CD14-positive monocyte (primary cell): Measurements from ENCODE around the gene EPHX1. TPM values are rescaled to one million over a fixed set of nuclear protein-coding genes. Genes with fewer than 3 reads are reported as not detected.

Experiments
- DNase-seq, 3 donors: peaks; one replicate each; pipeline ENCODE4 v3.0.0-alpha.2; 2011 to 2022
- H2AFZ ChIP-seq: 2 replicates; pipeline ENCODE4 v1.6.0; 2012; ENCODE audit warnings: mild to moderate bottlenecking, low read depth, low read length, inconsistent platforms; ENCODE audit not compliant: insufficient read depth, poor library complexity, severe bottlenecking
- H3K27ac ChIP-seq, 2 donors: 1 replicate in 1 of 2; 2 replicates in 1 of 2; pipeline ENCODE4 v1.5.1; 2012 to 2013; ENCODE audit warnings: low read length in 2 of 2, control low read depth in 1 of 2, inconsistent platforms in 1 of 2, low read depth in 1 of 2, mild to moderate bottlenecking in 1 of 2
- H3K27me3 ChIP-seq, 2 donors: one replicate each; pipeline versions ENCODE4 v1.6.0 to v1.6.1; 2011 to 2013; ENCODE audit warnings: low read length in 2 of 2; ENCODE audit not compliant: control insufficient read depth in 2 of 2, insufficient read depth in 2 of 2
- H3K36me3 ChIP-seq, 2 donors: replicated peaks in 1 of 2; 1 replicate in 1 of 2; 2 replicates in 1 of 2; pipeline versions ENCODE4 v1.5.1 to v1.6.1; 2012 to 2013; ENCODE audit warnings: low read length in 2 of 2, control low read depth in 1 of 2, inconsistent platforms in 1 of 2, mild to moderate bottlenecking in 1 of 2; ENCODE audit not compliant: insufficient read depth in 2 of 2, control insufficient read depth in 1 of 2
- H3K4me1 ChIP-seq, 2 donors: 1 replicate in 1 of 2; 2 replicates in 1 of 2; pipeline versions ENCODE4 v1.5.1 to v1.6.1; 2012 to 2013; ENCODE audit warnings: low read length in 2 of 2, control low read depth in 1 of 2, inconsistent platforms in 1 of 2, mild to moderate bottlenecking in 1 of 2, moderate library complexity in 1 of 2; ENCODE audit not compliant: insufficient read depth in 2 of 2, control insufficient read depth in 1 of 2
- H3K4me2 ChIP-seq: replicated peaks from 2 replicates; pipeline ENCODE3; 2012; ENCODE audit warnings: low read length, moderate library complexity, mild to moderate bottlenecking; ENCODE audit not compliant: poor library complexity, severe bottlenecking; ENCODE audit errors: extremely low read depth
- H3K4me3 ChIP-seq, 3 experiments: fragments of 200-600 bp in 1 of 3; sonication (generic) in 1 of 3; replicated peaks in 1 of 3; 1 replicate in 2 of 3; 2 replicates in 1 of 3; pipeline ENCODE4 v1.5.1; 2011 to 2013; ENCODE audit warnings: low read length in 3 of 3, mild to moderate bottlenecking in 3 of 3, control low read depth in 2 of 3, low read depth in 2 of 3, inconsistent platforms in 1 of 3, moderate library complexity in 1 of 3
- H3K79me2 ChIP-seq: 2 replicates; pipeline ENCODE4 v1.6.0; 2012; ENCODE audit warnings: mild to moderate bottlenecking, control low read depth, inconsistent platforms, low read length, moderate library complexity; ENCODE audit not compliant: insufficient read depth
- H3K9ac ChIP-seq: 2 replicates; pipeline ENCODE4 v1.6.0; 2017; ENCODE audit warnings: low read length, mild to moderate bottlenecking; ENCODE audit not compliant: insufficient read depth, poor library complexity, severe bottlenecking
- H3K9me3 ChIP-seq, 2 donors: replicated peaks in 1 of 2; 1 replicate in 1 of 2; 2 replicates in 1 of 2; pipeline versions ENCODE4 v1.5.1 to v1.6.1; 2012 to 2013; ENCODE audit warnings: low read length in 2 of 2, control low read depth in 1 of 2; ENCODE audit not compliant: control insufficient read depth in 1 of 2, insufficient read depth in 1 of 2
- H4K20me1 ChIP-seq: 2 replicates; pipeline ENCODE4 v1.6.0; 2012; ENCODE audit warnings: mild to moderate bottlenecking, low read length, control low read depth, moderate library complexity; ENCODE audit not compliant: insufficient read depth
- H3K27ac Mint-ChIP-seq, 7 donors: one replicate each; pipeline ENCODE4 v1.8.0; 2020; ENCODE audit warnings: mild to moderate bottlenecking in 7 of 7, mixed read lengths in 7 of 7, moderate library complexity in 6 of 7, inconsistent platforms in 2 of 7
- H3K27me3 Mint-ChIP-seq, 3 donors: one replicate each; pipeline ENCODE4 v1.8.0; 2021 to 2022; ENCODE audit warnings: low read depth in 3 of 3, mild to moderate bottlenecking in 3 of 3, mixed read lengths in 3 of 3, moderate library complexity in 3 of 3, inconsistent platforms in 1 of 3
- H3K36me3 Mint-ChIP-seq, 2 donors: one replicate each; pipeline ENCODE4 v1.8.0; 2020; ENCODE audit warnings: mixed read lengths in 2 of 2, inconsistent platforms in 1 of 2, mild to moderate bottlenecking in 1 of 2
- H3K4me1 Mint-ChIP-seq: one replicate; pipeline ENCODE4 v1.8.0; 2020; ENCODE audit warnings: mild to moderate bottlenecking, mixed read lengths
- H3K4me3 Mint-ChIP-seq, 2 donors: one replicate each; pipeline ENCODE4 v1.8.0; 2020; ENCODE audit warnings: mild to moderate bottlenecking in 2 of 2, mixed read lengths in 2 of 2, moderate library complexity in 1 of 2
- H3K9me3 Mint-ChIP-seq, 7 donors: one replicate each; pipeline ENCODE4 v1.8.0; 2020 to 2022; ENCODE audit warnings: mixed read lengths in 7 of 7, mild to moderate bottlenecking in 6 of 7, moderate library complexity in 6 of 7, inconsistent platforms in 2 of 7
- WGBS: methylation state at CpG from one replicate; pipeline ENCODE4 v1.1.5; 2013; ENCODE audit warnings: missing lambda C conversion rate; ENCODE audit not compliant: insufficient coverage; 5-methylcytosine and 5-hydroxymethylcytosine counted together
- intact Hi-C, 2 donors: fragments of 100-400 bp; cut with micrococcal nuclease; formaldehyde crosslinking; loops; one replicate each; pipeline versions ENCODE4 v1.15.0 to v1.15.1; 2023
- polyA plus RNA-seq, 3 donors: library from polyadenylated mRNA; depleted of rRNA in 1 of 3; unstranded in 2 of 3; stranded (reverse) in 1 of 3; fragments of 300-500 nt in 2 of 3; fragments of >200 nt in 1 of 3; fragmentation: Illumina TruSeq in 2 of 3; gene quantifications; 1 replicate in 2 of 3; 2 replicates in 1 of 3; pipeline ENCODE4 v1.2.3, GENCODE V29; 2012 to 2021
- TF ChIP-seq, protein P1 (sequence below): fragments of 200-600 bp; IDR thresholded peaks from one replicate; pipeline ENCODE4 v1.8.0; 2022; ENCODE audit warnings: antibody characterized with exemption, mild to moderate bottlenecking

The EPHX1 gene
- polyA plus RNA-seq, 3 donors, result 4.6 to 23.8 (median 7.4) TPM

DNA sequence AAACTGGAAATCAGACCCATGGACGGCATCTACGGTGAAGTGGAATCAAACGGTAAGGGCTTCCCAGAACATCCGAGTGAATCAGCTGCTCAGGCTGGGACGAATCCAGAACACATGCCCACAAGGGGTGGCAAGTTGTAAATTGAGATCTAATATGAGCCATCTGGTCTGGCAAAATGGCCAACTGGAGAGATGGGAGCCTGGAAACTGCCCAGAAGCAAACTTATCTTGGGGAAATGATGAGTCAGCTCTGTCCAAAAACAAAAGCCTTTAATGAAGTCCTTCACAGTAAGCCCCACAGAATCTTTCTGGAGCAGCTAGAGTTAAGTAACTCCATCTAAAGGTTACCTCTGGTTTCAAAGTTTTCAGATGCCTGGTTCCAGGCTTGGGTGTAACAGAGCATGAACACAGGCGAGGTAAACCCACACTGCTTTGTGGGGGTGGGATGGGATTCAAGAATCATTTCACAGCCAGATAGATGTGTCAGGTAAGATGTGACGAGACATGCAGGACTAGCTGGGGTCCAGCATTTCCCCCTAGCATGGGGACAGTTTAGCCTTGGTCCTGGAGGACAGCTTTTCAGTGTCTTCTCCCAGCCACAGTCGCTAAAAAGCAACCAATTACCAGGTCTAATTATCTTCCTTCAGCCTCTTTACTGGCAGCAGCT is 42.8 kb upstream of the EPHX1 start:
- Histone ChIP-seq H3K36me3 (no peaks in the 10 kb centered on the region), H3K9me3 (no peaks in the 10 kb centered on the region), H3K9ac (no peak overlapping the region), H3K79me2 (no peaks in the 10 kb centered on the region), H3K4me2 (no peak overlapping the region), H3K4me1 (peaks cover 8 to 9% of the 10 kb centered on the region in 2 donors), H2AFZ (no peak overlapping the region), H3K4me3 (no peak overlapping the region), H4K20me1 (no peaks in the 10 kb centered on the region), H3K27me3 (no peaks in the 10 kb centered on the region), H3K27ac (no peak overlapping the region)
- no peaks in the 10 kb centered on the region for H3K36me3 Mint-ChIP-seq
- 96% methylated on average over 7 of the region's 8 CpGs for WGBS
- H3K4me1 Mint-ChIP-seq, result peaks cover 10% of the 10 kb centered on the region
- no peak overlapping the region for H3K4me3 Mint-ChIP-seq
- H3K27me3 Mint-ChIP-seq, result no peaks in the 10 kb centered on the region
- H3K9me3 Mint-ChIP-seq, result no peaks in the 10 kb centered on the region
- TF ChIP-seq, protein P1, sequence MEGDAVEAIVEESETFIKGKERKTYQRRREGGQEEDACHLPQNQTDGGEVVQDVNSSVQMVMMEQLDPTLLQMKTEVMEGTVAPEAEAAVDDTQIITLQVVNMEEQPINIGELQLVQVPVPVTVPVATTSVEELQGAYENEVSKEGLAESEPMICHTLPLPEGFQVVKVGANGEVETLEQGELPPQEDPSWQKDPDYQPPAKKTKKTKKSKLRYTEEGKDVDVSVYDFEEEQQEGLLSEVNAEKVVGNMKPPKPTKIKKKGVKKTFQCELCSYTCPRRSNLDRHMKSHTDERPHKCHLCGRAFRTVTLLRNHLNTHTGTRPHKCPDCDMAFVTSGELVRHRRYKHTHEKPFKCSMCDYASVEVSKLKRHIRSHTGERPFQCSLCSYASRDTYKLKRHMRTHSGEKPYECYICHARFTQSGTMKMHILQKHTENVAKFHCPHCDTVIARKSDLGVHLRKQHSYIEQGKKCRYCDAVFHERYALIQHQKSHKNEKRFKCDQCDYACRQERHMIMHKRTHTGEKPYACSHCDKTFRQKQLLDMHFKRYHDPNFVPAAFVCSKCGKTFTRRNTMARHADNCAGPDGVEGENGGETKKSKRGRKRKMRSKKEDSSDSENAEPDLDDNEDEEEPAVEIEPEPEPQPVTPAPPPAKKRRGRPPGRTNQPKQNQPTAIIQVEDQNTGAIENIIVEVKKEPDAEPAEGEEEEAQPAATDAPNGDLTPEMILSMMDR, result no peak
- DNase-seq, result no peak
- H3K27ac Mint-ChIP-seq, result peak overlapping the region in 1 of 7 donors; percentile 28
- intact Hi-C loops, result no loop called here

DNA sequence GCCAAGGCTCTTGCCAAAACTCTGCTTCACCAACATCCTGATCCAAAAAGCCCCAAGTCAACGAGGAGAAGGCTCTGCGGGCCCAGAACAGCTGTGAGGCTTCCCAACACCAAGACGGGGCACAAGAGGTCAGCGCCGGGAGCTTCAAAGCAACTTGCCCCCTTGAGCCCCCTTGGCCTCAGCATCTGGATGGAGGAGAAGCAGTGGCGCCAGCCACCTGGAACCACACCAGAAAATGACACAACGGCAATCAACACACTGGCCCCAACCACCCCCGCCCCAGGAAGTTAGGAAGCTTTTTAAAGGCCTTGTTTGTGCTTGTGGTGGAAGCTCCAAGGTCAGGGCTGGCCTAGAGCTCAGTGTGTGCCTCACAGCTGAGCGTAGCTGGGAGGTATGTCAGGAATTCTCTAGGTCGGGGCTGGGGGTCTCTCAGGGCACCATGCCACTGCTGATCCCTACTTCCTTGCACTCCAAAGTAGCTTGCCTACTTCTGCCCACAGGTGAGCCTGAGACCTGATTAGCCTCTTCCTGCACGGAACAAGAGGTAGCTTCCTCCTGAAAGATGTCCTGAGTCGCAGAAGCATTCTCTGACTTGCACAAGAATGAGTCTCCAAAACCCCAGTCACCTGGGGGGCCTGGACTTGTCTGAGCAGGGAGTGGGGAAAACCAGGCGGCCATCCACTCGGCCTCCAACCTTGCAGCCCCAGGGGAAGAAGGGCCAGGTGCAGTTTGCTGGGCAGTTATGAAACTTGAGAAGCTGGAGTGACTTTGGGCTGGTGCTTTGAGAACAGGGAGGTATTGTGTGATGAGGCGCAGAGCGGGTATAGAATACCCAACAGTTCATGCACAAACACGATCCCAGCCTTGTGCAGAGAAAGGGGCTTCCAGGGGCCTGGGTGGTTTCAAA is 42.0 kb upstream of the EPHX1 start:
- Histone ChIP-seq H2AFZ (no peak overlapping the region), H3K4me1 (peaks cover 8 to 9% of the 10 kb centered on the region in 2 donors), H3K9me3 (no peaks in the 10 kb centered on the region), H3K4me2 (no peak overlapping the region), H3K4me3 (no peak overlapping the region), H3K27ac (no peak overlapping the region), H3K27me3 (no peaks in the 10 kb centered on the region), H3K79me2 (no peaks in the 10 kb centered on the region), H3K36me3 (no peaks in the 10 kb centered on the region), H4K20me1 (no peaks in the 10 kb centered on the region), H3K9ac (no peak overlapping the region)
- DNase-seq, result no peak
- H3K36me3 Mint-ChIP-seq, result no peaks in the 10 kb centered on the region
- H3K9me3 Mint-ChIP-seq, result no peaks in the 10 kb centered on the region
- 92% methylated on average over 10 of the region's 17 CpGs for WGBS
- peaks cover 0 to under 1% (median 0%) of the 10 kb centered on the region in 3 donors for H3K27me3 Mint-ChIP-seq
- H3K4me3 Mint-ChIP-seq, result no peak overlapping the region
- intact Hi-C loops, result no loop called here
- no peak overlapping the region for H3K27ac Mint-ChIP-seq
- H3K4me1 Mint-ChIP-seq, result peaks cover 12% of the 10 kb centered on the region
- TF ChIP-seq, protein P1, result no peak
